ENCODE measurements around the gene LRRC2. TPM values are rescaled to one million over a fixed set of nuclear protein-coding genes. Genes with fewer than 3 reads are reported as not detected.

LRRC2 gene
- total and polyA plus RNA-seq, 2 of the 13 experiments (the other 11 are each of a cell fraction or from before 2014, with no cell fraction given): 0.27 to 0.58 TPM

DNA sequence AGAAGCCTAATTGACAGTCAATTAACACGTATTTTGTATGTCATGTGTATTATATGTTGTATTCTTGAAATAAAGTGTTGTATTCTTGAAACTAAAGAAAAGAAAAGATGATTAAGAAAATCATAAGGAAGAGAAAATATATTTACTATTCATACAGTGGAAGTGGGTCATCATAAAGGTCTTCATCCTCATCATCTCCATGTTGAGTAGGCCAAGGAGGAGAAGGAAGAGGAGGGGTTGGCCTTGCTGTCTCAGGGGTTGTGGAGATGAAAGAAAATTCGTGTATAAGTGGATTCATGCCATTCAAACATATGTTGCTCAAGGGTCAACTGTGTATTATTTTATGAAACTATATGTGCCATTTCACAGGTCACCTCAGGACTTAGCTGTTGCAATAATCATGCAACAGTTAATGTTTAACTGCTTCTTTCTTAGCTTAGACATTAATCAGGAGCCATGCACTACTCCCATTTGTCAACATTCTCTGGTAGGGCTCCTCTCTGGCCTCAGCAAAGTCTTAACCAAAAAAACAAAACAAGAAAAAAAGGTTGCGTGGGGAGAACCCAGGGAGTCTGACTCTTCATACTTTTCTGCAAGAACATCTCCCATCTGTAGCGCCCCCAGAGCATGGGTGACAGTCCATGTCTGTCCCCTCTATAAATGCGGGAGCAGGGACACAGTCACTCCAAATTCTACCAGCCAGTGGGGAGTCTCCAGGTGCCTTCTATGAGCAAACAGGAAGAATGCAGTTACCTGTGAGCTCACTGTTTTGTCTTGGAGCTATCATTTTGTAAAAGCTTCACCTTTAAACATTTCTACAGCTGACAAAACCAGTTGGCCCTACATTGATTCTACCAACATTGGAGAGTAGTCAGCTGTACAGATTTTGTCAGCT, 19.9 kb upstream of the LRRC2 start (continued):
- TF ChIP-seq STAT6 (CRISPR knock-in tag; IDR thresholded peaks at IDR 0.05; ENCODE audit: borderline replicate concordance): no peak
- TF ChIP-seq ZNF550 (CRISPR knock-in tag; IDR thresholded peaks at IDR 0.05; ENCODE audit: borderline replicate concordance): no peak
- TF ChIP-seq MIER3 (CRISPR knock-in tag; IDR thresholded peaks at IDR 0.05; ENCODE audit: borderline replicate concordance): peak; percentile 26; the same call in 1 of the 2 replicates
- TF ChIP-seq KDM6A (CRISPR knock-in tag; IDR thresholded peaks at IDR 0.05; ENCODE audit: low read depth): peak; percentile 64
- TF ChIP-seq ETV5 (CRISPR knock-in tag; IDR thresholded peaks at IDR 0.05; ENCODE audit: borderline replicate concordance): peak; percentile 23; the same call in 1 of the 2 replicates
- TF ChIP-seq, protein P1, sequence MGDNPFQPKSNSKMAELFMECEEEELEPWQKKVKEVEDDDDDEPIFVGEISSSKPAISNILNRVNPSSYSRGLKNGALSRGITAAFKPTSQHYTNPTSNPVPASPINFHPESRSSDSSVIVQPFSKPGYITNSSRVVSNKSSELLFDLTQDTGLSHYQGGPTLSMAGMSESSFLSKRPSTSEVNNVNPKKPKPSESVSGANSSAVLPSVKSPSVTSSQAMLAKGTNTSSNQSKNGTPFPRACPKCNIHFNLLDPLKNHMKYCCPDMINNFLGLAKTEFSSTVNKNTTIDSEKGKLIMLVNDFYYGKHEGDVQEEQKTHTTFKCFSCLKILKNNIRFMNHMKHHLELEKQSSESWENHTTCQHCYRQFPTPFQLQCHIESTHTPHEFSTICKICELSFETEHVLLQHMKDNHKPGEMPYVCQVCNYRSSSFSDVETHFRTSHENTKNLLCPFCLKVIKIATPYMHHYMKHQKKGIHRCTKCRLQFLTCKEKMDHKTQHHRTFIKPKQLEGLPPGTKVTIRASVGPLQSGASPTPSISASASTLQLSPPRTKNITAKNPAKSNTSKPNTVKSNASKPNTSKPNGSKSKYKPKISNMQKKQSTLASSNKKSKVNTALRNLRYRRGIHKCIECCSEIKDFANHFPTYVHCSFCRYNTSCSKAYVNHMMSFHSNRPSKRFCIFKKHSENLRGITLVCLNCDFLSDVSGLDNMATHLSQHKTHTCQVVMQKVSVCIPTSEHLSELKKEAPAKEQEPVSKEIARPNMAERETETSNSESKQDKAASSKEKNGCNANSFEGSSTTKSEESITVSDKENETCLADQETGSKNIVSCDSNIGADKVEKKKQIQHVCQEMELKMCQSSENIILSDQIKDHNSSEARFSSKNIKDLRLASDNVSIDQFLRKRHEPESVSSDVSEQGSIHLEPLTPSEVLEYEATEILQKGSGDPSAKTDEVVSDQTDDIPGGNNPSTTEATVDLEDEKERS (CRISPR knock-in tag; IDR thresholded peaks at IDR 0.05): 0 out of 2 replicates have a peak, but pooled peaks have one; percentile 57
- TF ChIP-seq KAT2B (IDR thresholded peaks at IDR 0.05; ENCODE audit: borderline replicate concordance, low read depth, low read length): no peak
- peak; percentile 21; the same call in 1 of the 2 replicates for TF ChIP-seq MXD4 (CRISPR knock-in tag; IDR thresholded peaks at IDR 0.05)
- TF ChIP-seq, protein P2, sequence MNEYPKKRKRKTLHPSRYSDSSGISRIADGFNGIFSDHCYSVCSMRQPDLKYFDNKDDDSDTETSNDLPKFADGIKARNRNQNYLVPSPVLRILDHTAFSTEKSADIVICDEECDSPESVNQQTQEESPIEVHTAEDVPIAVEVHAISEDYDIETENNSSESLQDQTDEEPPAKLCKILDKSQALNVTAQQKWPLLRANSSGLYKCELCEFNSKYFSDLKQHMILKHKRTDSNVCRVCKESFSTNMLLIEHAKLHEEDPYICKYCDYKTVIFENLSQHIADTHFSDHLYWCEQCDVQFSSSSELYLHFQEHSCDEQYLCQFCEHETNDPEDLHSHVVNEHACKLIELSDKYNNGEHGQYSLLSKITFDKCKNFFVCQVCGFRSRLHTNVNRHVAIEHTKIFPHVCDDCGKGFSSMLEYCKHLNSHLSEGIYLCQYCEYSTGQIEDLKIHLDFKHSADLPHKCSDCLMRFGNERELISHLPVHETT (CRISPR knock-in tag; conservative IDR thresholded peaks at IDR 0.05): no peak
- no peak for TF ChIP-seq ZNF547 (CRISPR knock-in tag; IDR thresholded peaks at IDR 0.05)
- TF ChIP-seq SMAD9 (CRISPR knock-in tag; IDR thresholded peaks at IDR 0.05): no peak
- TF ChIP-seq ZNF513 (CRISPR knock-in tag; conservative IDR thresholded peaks at IDR 0.05): no peak
- TF ChIP-seq NBN (conservative IDR thresholded peaks at IDR 0.05): no peak
- TF ChIP-seq ARID4A (CRISPR knock-in tag; IDR thresholded peaks at IDR 0.05; ENCODE audit: borderline replicate concordance): no peak; the same call in 1 of the 2 replicates
- peak; percentile 61; the same call in 1 of the 2 replicates for TF ChIP-seq ZNF331 (CRISPR knock-in tag; IDR thresholded peaks at IDR 0.05)

Data from HepG2 (cell line).